Pericardium fibroblast (primary cell): ENCODE results near the gene RASD1. TPM values are rescaled to one million over a fixed set of nuclear protein-coding genes. Genes with fewer than 3 reads are reported as not detected.

Experiments
- total RNA-seq: library from RNA; depleted of rRNA; stranded (reverse); fragments of >200 nt; gene quantifications from 2 replicates; pipeline ENCODE4 v1.2.3, GENCODE V29; 2015

RASD1 gene
- 2.0 and 8.1 TPM in 2 replicates for total RNA-seq

GRCh38 chr17:17496189-17497064 is at the start of gene RASD1:
Gene RASD1, minus strand, starts transcription at chr17:17496395. Its CDS starts 214 bp downstream, at chr17:17496181.

GRCh38 chr17:17476865-17477467 is 19.2 kb downstream of the RASD1 start, which contains the start of gene MED9:
Gene MED9, plus strand, starts transcription at chr17:17477000. Its CDS starts 42 bp downstream, at chr17:17477042.

Other genes starting within 250 kb of the RASD1 start
- gene COPS3, start 215.1 kb downstream of the RASD1 start, total RNA-seq, result 42.5 and 55.5 TPM in 2 replicates
- gene NT5M, start 193.0 kb downstream of the RASD1 start, total RNA-seq, result 2.5 and 4.8 TPM in 2 replicates
- gene MED9, start 19.4 kb downstream of the RASD1 start, total RNA-seq, result 6.9 and 10.2 TPM in 2 replicates
- gene PEMT, start 95.3 kb upstream of the RASD1 start, total RNA-seq, result 35.0 and 37.5 TPM in 2 replicates
- gene RAI1, start 185.1 kb upstream of the RASD1 start, total RNA-seq, result 11.0 and 19.6 TPM in 2 replicates